GM19372 (cell line): Measurements from ENCODE around the gene RNF113B.
A peak's percentile ranks its signal among the peaks of the same experiment; 100 is the strongest.

ENCODE experiments used
- ATAC-seq: cut with Tn5 transposase; IDR thresholded peaks from one replicate; pipeline ENCODE4 v1.9.1; 2021; ENCODE audit warnings: mild to moderate bottlenecking, low read depth, moderate library complexity; ENCODE audit not compliant: unreplicated experiment

RNF113B gene

DNA sequence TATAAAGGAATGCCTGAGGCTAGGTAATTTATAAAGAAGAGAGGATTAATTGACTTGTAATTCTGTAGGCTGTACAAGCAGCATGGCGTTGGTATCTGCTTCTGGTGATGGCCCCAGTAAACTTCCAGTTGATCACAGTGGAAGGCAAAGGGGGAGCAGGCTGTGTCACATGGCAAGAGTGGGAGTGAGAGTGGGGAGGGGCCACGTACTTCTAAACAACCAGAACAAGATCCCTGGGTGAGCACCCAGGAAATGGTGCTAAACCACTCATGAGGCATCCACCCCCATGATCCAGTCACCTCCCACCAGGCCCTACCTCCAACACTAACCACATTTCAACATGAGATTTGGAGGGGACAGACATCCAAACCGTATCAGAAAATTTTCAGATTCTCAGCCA is 3.0 kb upstream of the RNF113B start:
- no peak for ATAC-seq

DNA sequence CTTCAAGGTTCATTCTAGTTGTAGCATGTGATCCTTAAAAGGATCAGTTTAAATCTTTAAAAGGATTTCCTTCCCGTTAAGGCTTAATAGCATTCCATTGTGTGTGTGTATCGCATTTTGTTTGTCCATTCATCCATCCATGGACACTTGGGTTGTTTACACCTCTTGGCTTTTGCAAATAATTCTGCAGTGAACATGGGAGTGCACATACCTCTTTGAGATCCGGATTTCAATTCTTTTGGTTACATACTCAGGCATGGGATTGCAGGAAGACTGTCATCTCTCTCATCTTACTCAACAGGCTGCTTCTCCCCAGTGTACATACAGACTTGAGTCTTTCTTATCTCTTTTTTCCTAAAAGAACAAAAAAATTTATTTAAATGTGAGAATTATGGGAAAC is 1.2 kb downstream of the RNF113B start:
- ATAC-seq, result no peak

DNA sequence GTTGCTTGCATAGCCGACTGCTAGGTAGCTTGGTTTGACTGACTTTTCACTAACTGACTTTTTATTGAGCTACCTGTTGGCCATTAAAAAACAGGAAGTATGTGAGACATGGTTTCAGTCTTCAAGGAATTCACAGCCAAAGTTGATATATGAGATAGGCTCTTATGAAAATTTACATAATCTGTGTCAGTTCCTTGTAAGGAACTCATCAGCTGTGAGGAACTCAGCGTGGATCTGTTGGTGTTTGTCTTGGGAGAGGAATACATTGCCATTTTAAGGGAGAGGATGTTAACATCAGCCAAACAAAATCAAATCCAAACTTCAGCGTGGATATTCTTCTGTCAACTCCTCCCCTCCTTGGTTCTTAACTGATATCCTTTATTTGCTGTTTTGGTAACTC is 2.0 kb downstream of the RNF113B start:
- ATAC-seq, result no peak

DNA sequence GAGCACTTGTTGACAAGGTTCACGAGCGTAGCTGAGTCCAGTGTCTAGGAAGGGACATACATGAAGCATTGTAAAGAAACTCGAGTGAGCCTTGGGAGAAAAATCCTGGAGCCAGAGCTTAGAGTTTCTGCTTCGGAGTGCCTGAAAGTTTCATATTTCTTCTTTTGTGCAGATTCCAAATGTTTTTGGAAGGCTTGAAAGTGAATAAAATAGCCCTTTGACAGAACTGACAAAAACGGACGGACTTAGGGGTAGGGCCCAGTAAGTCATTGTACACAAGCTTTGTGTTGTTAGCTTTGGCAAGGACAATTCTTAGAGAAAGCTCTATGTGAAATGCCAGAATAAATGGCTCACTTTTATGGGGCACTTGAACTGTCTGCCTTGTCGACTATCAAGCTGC is 2.8 kb downstream of the RNF113B start:
- no peak for ATAC-seq

DNA sequence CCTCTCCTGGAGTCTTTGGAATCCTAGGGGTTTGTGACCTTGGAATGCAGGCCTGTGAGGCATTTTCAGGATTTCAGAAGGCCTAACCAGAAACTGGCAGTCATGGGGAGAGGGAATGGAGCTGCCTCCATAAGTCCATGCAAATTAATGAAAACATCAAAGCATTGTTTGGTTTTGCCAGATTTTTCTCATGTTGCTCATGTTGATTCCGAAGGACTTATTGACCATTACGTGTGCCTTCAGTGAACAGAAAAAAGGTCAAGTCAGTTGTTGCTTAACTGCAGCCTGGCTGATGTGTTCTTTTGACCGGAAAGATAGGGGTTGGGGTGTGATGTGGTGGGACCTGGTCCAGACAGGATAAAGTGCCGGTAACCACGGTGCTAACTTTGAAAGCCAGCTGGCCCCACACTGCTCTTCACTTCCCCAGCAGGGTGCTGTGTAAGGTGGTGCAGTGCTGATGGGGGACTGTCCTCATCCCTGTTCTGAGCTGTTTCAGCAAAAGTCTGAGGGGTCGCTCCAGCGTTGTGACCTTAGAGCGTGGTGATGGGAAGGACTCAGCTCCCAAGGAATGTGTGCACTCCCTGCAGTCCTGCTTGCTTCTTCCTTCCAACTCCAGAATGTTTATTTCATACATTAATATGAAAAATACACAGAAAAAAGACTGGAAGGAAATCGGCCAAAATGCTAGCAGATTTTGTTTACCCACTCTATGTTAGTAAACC is 3.5 kb downstream of the RNF113B start:
- ATAC-seq, result no peak

DNA sequence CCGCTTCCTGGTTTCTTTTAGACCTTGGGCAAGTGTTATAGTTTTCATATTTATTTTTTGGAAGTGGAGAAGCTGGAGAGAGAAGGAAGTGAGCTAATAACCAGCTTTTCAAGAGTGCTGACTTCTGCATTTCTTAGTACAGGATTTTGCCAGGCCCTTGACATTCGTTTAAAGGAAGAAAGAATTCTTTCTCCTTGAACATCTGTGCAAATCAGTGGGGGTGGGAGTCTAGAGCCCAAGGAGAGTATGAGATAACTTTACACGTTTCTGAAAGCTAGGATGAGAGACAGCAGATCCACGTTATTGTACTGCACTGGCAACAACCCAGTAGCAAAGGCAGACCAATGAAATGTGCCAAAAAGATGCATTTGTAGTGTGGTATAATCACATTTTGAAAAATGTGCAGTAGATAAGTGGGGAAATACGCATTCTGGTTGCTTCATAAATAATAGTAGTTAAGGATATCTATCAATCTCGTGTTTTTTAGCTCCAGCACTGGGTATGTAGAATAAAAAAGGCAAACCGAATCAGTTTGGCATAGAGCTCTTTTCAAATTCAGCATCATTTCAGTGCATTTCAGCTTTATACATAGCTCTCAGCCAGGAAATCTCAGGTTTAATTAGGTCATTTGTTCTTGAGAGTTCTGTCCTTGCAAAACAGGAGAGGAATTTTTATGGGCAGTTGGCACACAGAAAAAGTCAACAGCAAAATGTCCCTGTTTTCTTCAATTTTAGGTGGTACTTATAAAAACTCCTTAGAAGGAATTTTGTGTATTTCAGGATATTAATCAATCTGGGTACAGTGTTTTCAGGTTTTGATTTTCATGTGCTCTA is 4.3 kb downstream of the RNF113B start:
- no peak for ATAC-seq

DNA sequence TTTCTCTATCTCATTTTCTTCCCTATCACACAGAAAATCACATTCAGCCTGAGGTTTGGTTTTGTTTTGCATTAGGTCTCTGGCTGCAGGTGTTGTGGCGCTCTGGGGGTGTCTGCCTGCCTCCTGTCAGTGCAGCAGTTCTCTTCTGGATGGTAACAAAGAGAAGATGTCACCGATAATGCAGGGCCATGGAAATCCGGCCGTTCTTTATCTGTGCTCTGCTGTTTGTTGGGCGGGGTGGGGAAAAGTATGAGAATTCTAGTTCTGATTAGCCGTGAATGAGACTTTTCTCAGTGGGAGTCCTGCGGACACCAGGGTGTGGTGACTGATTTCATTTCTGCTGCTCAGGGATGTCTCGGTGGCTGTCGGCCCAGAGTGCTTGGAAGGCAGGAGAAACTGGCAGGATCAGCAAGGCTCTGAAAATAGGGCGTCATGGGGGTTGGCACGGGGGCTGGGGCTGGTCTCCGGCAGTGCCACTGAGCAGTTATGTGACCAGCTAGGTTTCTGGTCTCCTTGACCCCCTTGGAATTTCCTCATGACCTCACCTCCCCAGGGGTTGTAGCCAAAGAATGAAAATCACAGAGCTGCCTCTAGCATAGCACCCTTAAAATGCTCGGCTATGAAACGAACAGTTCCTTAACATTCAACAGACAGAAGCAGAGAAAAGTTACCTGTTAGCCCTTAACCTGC is 5.0 kb downstream of the RNF113B start:
- ATAC-seq, result no peak

DNA sequence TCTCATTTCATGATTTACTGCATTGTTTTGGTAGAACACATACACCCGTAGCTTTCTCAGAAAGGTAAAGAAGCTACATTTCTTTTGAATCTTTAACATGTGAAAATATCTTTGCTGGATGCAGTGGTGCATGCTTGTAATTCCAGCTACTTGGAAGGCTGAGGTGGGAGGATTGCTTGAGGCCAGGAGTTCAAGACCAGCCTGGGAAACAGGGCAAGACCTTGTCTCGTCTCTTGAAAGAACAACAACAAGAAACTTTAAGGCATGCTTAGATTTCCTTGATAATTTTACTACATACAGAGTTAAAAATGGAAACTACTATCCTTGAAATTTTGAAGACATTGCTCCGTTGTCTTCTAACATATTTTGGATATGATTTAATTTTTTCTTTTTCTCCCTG is 7.7 kb downstream of the RNF113B start:
- ATAC-seq, result no peak

DNA sequence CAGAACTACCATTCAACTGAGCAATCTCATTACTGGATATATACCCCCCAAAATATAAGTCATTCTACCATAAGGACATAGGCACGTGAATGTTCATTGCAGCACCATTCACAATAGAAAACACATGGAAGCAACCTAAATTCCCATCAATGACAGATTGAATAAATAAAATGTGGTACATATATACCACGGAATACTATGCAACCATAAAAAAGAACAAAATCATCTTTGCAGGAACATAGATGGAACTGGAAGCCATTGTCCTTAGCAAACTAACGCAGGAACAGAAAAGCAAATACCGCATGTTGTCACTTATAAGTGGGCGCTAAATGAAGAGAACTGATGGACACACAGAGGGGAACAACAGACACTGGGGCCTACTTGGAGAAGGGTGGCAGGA is 14.1 kb downstream of the RNF113B start:
- ATAC-seq, result no peak

DNA sequence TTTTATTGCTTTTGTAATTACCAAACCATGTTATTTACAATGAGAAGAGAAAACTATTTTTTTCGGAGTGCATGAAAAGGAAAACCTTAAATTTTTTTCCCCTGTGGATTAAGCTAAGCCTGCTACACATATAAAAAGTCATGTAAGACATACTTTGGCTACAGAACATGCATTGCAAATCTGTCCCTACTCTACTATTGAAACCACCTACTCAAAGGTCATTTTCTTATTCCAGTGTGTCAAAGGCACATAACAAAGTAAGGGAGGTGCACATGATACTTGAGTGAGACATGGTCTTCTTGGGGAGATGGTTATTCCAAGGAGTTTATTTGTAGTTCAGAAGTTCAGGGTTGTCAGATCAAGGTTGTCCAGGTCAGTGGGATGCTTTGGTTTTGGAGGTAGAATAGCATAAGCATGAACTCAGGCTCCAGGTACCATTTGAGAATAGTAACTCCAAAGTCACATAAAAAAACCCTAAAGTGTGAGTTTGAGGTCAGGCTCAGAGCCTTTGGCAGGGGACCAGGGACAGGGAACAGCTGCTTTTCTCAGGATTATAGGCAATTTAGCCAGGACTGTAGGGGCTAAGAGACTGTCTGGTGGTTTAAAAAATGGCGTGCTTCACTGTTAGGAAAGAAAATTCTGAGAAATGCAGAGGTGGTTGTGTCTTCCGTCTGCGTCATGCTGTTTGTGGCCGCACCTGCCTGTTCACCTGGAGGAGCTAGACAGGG is 18.7 kb downstream of the RNF113B start:
- ATAC-seq, result no peak

DNA sequence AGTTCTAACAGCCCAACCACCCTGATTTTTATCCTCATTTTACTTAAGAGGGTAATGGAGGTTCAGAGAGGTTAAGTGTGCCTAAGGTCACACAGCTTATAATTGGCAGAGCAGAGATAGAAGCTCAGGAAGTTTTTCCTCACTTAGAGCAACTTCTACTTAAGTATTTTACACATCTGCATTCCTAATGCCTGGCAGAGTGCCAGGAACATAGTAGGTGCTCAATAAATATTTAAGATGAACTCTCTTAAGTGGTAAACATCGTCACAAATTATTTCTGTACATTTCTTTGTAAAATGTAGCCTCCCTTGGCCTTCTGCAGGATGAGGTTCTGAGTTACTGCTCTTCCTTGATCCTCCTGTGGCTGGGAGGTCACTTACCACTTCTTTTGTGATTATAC is 19.5 kb downstream of the RNF113B start:
- ATAC-seq, result no peak

DNA sequence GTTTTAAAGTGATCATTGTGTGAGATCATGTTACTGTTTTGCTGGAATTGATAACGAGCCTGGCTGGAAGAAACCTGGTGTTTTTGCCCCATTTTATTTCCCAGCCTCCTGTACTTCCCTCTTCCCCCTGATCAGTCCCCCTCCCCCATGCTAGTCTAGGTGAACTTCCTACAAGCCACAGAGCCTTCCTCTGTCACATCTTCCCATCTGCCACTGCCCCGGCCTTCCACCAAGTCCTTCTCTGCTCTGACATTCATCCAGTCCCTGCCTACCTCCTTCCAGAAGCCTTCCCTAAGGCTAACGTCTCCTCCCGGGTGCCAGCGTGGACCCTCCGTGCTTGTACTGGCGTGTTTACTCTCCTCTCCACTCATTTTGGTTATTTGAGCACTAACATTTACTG is 19.9 kb downstream of the RNF113B start:
- ATAC-seq, result no peak

DNA sequence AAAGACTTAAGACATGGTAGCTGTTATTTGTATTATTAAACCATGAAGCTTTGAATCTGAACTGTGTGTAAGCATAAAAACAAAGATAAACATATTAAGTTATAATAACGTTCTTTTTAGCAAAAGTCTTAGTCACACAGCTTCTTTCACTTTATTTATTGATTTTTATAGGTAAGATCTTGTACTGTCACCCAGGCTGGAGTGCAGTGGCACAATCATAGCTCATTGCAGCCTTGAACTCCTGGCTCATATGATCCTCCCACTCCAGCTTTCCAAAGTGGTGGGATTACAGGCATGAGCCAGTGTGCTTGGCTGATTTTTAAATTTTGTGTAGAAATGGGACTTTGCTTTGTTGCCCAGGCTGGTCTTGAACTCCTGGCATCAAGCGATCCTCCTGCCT is 20.8 kb downstream of the RNF113B start:
- no peak for ATAC-seq

DNA sequence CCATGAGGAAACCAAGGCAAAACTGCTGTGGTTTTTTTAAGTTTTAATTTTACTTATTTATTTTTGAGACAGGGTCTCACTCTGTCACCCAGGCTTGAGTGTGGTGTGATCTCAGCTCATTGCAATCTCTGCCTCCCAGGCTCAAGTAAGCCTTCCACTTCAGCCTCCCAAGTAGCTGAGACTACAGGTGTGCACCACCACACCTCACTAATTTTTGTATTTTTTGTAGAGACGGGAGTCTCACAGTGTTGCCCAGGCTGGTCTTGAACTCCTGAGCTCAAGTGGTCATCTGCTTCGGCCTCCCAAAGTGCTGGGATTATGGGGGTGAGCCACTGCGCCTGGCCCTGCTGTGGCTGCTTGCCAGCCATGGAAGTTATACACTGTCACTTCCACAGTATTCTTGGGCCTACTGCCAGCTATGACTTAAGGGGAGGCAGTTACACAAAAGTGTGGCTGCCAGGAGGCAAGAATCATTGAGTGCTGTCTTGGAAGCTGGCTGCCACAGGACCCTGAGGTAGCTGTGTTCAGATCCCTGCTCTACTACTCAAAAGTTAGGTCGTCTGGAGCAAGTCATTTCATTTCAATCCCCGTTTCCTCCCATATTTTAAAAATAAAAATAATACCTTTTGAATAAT is 21.5 kb downstream of the RNF113B start:
- ATAC-seq, result no peak

DNA sequence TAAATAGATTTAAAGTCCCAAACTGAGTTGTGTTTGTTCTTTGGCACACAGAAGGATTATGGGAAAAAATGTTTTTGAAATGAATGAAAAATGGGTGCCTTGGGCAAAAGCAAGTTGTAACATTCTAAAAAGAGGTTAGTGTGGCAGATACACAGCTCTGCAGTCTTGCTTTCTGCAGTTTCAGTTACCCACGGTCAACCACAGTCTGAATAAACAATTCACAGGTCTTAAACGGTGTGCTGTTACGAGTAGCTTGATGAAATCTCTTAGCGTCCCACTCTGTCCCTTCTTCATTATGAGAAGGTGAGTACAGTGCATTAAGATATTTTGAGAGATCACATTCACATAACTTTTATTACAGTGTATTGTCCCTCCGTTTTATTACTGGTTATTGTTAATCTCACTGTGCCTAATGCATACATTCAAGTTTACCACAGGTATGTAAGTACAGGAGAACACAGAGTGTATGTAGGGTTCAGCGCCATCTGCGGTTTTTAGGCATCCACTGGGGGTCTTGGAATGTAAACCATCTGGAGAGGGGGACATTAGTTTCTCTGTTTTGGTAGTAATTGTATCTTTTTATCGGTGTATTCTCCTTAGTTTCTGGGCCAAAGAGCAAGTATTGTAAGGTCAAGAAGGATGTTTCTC is 26.1 kb downstream of the RNF113B start:
- no peak for ATAC-seq

DNA sequence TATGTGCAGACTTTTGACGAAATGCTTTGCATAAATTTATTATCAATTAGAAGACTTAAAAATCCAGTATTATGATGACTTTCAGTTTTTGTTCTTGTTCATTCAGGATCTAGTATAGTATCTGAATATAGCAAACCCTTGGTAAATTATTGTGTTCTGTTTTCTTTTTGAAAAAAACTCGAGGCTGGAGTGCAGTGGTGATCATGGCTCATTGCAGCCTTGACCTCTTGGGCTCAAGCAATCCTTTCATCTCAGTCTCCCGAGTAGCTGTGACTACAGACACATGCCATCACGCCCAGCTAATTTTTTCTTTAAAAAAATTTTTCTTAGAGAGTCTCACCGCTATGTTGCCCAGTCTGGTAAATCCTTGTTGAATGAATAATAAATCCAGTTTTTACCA is 29.5 kb downstream of the RNF113B start:
- ATAC-seq, result no peak

DNA sequence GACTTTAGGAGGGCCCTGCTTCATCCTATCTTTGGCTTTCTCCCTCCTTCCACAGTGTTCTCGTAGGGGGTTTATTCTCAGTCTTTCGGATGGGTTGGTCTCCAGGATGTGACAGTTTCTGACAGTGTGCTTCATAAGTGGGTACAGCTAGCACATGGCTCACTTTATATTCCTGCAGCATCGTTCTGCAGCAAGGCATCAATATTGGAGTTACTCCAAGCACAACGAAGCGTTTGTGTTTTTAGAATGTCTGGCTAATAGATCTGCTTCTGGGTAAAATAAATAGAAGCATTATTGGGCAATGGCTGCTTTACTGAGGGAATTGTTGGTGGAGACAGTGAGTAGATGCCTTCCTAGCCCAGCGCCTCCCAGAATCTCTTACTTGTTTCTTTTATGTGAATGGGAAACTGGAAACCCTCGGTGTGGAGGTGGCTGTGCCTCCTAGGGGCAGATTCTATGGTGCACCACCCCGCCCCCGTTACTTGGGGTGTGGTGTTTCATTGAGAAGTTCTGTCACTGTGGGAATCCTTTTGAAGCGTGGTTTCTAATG is 32.2 kb downstream of the RNF113B start:
- ATAC-seq, result no peak

DNA sequence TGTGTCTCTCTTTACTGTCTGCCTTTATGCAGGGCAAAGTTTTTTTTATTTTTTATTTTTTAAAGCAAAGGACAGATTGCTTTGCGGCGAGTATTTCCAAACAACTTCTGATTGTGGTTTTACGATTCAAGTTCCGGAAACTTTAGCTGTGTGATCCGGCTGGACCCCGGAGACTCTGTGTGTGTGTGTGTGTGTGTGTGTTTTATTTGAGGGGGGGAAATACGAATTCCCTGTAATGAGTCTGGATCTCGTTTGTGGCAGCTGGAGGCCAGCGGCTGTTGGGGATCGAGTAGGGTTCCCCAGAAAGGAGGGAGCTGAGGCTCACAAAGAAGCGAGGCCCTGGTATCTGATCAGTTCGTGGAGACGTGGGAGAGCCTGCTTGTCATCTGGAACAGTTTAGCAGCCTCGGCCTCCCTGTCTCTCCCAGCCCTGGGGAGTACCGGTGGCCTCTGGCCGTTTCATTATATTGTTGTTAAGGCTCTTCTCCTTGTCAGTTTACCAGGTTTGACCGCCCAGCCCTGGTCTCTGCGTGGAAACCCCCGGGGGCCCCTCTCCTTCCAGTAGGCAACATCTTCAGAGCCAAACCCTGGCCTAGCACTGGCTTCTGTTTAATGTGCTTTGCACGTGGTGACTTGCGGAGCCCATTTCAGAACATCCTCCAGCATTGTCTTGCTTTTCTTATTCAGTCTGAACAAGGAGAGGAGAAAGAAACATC is 32.9 kb downstream of the RNF113B start:
- ATAC-seq, result no peak

DNA sequence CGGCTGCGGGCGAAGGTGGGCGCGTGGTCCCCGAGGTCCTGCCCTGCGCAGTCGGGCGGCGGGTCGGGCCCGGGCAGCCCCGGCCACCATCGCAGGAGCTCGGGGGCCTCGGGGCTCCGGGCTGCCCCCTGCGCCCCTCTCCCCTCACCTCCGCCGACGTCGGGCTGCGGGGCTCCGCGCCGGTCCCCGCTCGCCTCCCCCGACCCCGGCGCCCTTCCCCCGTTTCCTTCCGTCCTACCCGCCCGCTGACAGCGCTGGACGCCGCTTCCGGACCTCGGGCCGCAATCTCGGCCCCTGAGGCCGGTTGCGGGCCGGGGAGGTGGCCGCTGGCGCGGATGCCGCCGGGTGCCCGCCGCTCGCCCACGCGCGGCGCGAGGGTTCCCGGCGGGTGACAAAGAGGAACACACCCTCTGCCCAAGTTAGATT is 33.5 kb downstream of the RNF113B start:
- peak; percentile 5 for ATAC-seq
